Prostate gland (tissue), 2 donors: ENCODE results near the gene F2RL2. TPM values are rescaled to one million over a fixed set of nuclear protein-coding genes. Genes with fewer than 3 reads are reported as not detected.

Source experiments
- DNase-seq: peaks from one replicate; pipeline ENCODE4 v3.0.0-alpha.2; 2019; ENCODE audit warnings: low spot score
- H3K27ac ChIP-seq, 2 donors: fragments of 200-600 bp; sonication (generic); 2 replicates each; pipeline ENCODE4 v1.5.1; 2017 to 2019
- H3K27me3 ChIP-seq: fragments of 200-600 bp; sonication (generic); replicated peaks from 2 replicates; pipeline ENCODE4 v1.5.1; 2019; ENCODE audit not compliant: insufficient read depth
- H3K36me3 ChIP-seq, 2 donors: fragments of 200-600 bp; sonication (generic); 1 replicate in 1 of 2; 2 replicates in 1 of 2; pipeline versions ENCODE4 v1.5.1 to v1.8.1; 2017 to 2019
- H3K4me1 ChIP-seq: fragments of 200-600 bp; sonication (generic); replicated peaks from 2 replicates; pipeline ENCODE4 v1.5.1; 2019
- H3K4me3 ChIP-seq, 2 donors: fragments of 200-600 bp; sonication (generic); 2 replicates each; pipeline ENCODE4 v1.5.1; 2017 to 2019
- H3K9me3 ChIP-seq: fragments of 200-600 bp; sonication (generic); 2 replicates; pipeline ENCODE4 v1.5.1; 2017
- CTCF ChIP-seq, 4 experiments: fragments of 200-600 bp in 2 of 4; fragments of 450-650 bp in 2 of 4; sonication (generic) in 2 of 4; IDR thresholded peaks; 1 replicate in 3 of 4; 2 replicates in 1 of 4; pipeline ENCODE4 v1.5.1; 2016 to 2019; ENCODE audit warnings: antibody characterized with exemption in 4 of 4, mild to moderate bottlenecking in 2 of 4, moderate library complexity in 2 of 4
- POLR2A ChIP-seq: fragments of 450-650 bp; IDR thresholded peaks from one replicate; pipeline ENCODE4 v1.6.1; 2016; ENCODE audit warnings: antibody characterized with exemption, mild to moderate bottlenecking
- POLR2AphosphoS5 ChIP-seq: sonication (generic); formaldehyde crosslinking; IDR thresholded peaks from one replicate; pipeline ENCODE4 v1.6.1; 2017; ENCODE audit warnings: antibody characterized with exemption
- WGBS: methylation state at CpG from one replicate; pipeline ENCODE4 v1.1.5; 2018; 5-methylcytosine and 5-hydroxymethylcytosine counted together
- intact Hi-C: fragments of 100-400 bp; cut with DNase I; formaldehyde crosslinking; loops from one replicate; pipeline ENCODE4 v1.14.2; 2022
- total RNA-seq, 2 donors: library from RNA; depleted of rRNA; stranded (reverse); fragments of >200 nt; gene quantifications; one replicate each; pipeline ENCODE4 v1.1.0, GENCODE V29; 2016

The F2RL2 gene
- total RNA-seq, 2 donors from 2014 or later, result not detected

- Histone ChIP-seq H3K36me3 (no peaks in the 10 kb centered on the region), H3K27me3 (no peaks in the 10 kb centered on the region), H3K4me1 (no peaks in the 10 kb centered on the region), H3K4me3 (no peak overlapping the region), H3K27ac (no peak overlapping the region), H3K9me3 (no peaks in the 10 kb centered on the region)
- DNase-seq, result no peak
- WGBS, result 92% methylated on average over 5 of the region's 5 CpGs
- TF ChIP-seq POLR2A (no peak), CTCF (IDR thresholded peaks at IDR 0.05) (no peak), POLR2AphosphoS5 (no peak)
- intact Hi-C loops, result no loop called here
These were observed 1.1 kb downstream of the F2RL2 start for GRCh38 chr5:76622076-76622475.

- no peaks in the 10 kb centered on the region for H3K4me1 ChIP-seq
- H3K4me3 ChIP-seq, result no peak overlapping the region
- 94% methylated on average over 5 of the region's 5 CpGs for WGBS
- no peak overlapping the region for H3K27ac ChIP-seq
- intact Hi-C loops, result no loop called here
- DNase-seq, result no peak
- no peaks in the 10 kb centered on the region for H3K9me3 ChIP-seq
- no peaks in the 10 kb centered on the region for H3K36me3 ChIP-seq
- no peaks in the 10 kb centered on the region for H3K27me3 ChIP-seq
- TF ChIP-seq POLR2A, result no peak
- no peak for TF ChIP-seq CTCF (IDR thresholded peaks at IDR 0.05)
- no peak for TF ChIP-seq POLR2AphosphoS5
These were observed 3.0 kb downstream of the F2RL2 start for GRCh38 chr5:76620166-76620565.

GRCh38 chr5:76617675-76618074, 5.5 kb downstream of the F2RL2 start:
- no peaks in the 10 kb centered on the region for H3K4me1 ChIP-seq
- no peaks in the 10 kb centered on the region for H3K9me3 ChIP-seq
- H3K36me3 ChIP-seq, result no peaks in the 10 kb centered on the region
- no peaks in the 10 kb centered on the region for H3K27me3 ChIP-seq
- H3K4me3 ChIP-seq, result no peak overlapping the region
- intact Hi-C loops, result no loop called here
- no peak for DNase-seq
- WGBS, result 96% methylated on average over 4 of the region's 4 CpGs
- TF ChIP-seq POLR2A (no peak), CTCF (IDR thresholded peaks at IDR 0.05) (no peak), POLR2AphosphoS5 (no peak)
- no peak overlapping the region for H3K27ac ChIP-seq

GRCh38 chr5:76617229-76617628, 6.0 kb downstream of the F2RL2 start:
- intact Hi-C loops, result no loop called here
- Histone ChIP-seq H3K4me1 (no peaks in the 10 kb centered on the region), H3K27me3 (no peaks in the 10 kb centered on the region), H3K27ac (no peak overlapping the region), H3K9me3 (no peaks in the 10 kb centered on the region), H3K36me3 (no peaks in the 10 kb centered on the region), H3K4me3 (no peak overlapping the region)
- WGBS, result 86% methylated on average over 4 of the region's 4 CpGs
- no peak for TF ChIP-seq CTCF (IDR thresholded peaks at IDR 0.05)
- TF ChIP-seq POLR2A, result no peak
- TF ChIP-seq POLR2AphosphoS5, result no peak
- no peak for DNase-seq

GRCh38 chr5:76616206-76616605, 7.0 kb downstream of the F2RL2 start:
- H3K9me3 ChIP-seq, result no peaks in the 10 kb centered on the region
- 89% methylated on average over 2 of the region's 2 CpGs for WGBS
- no peaks in the 10 kb centered on the region for H3K27me3 ChIP-seq
- H3K36me3 ChIP-seq, result no peaks in the 10 kb centered on the region
- intact Hi-C loops, result no loop called here
- TF ChIP-seq POLR2A (no peak), CTCF (IDR thresholded peaks at IDR 0.05) (no peak), POLR2AphosphoS5 (no peak)
- no peak overlapping the region for H3K4me3 ChIP-seq
- H3K4me1 ChIP-seq, result no peaks in the 10 kb centered on the region
- no peak for DNase-seq
- no peak overlapping the region for H3K27ac ChIP-seq
